ENCODE results near the gene RFFL.

Gene RFFL

DNA sequence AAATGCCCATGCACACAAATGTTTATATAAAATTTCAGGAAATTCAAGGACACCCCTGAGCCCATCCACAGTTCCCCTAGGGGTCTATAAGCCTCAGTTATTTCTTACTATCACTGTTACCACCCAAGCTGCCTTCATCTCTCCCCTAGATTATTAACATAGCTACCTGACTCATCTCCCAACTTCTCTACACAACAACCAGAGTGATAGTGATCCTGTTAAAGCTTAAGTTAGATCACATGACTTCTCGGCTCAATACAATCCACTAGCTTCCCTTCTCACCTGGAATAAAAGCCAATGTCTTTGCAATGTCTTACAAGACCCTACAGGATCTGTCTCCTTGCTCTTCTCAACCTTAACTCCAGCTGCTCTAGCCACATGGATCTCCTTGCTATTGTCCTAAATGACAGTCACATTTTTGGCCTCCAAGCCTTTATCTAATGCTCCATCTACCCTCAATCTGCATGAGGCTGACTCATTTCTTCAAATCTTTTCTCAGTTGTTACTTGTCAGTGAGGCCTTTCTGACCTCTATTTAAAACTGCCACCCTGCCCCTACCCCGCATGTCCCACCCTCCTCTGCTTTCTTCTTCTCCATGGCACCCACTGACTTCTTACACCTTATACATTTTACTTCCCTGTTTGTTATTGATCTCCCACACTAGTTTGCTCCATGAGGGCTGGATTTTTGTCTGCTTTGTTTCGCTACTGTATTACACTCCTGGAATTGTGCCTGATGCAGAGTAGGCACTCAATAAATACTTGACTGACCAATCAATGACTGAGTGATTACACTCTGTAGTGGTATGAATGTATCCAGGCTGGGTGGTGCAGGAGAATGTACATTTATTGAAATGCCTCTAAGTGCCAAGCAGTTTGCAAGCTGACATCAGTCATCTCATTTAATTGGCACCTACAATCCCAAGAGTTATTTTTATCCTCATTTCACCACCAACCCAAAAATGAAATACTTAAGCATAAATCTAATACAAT, 88.4 kb downstream of the RFFL start:
- DNase-seq (ENCODE audit: low read depth, low spot score) = no peak

DNA sequence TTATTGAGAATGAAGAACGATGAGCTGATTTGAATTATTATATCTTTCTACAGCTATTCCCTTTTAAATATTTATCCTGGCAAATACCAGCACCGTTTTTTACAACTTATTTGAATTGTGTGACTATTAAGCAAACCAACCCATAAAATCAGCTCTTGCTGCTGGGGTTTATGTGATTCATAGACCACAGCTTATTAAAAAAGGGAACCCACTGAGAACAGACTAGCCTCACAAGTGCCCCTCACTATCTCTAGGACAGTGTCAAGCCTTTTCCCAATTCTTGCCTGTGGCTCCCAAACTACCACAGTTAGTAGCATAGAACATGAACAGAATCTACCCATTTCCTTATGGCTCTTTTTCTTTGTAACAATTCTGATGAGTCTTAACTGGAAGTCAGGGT, 89.3 kb downstream of the RFFL start:
- no peak for DNase-seq (ENCODE audit: low read depth, low spot score)

DNA sequence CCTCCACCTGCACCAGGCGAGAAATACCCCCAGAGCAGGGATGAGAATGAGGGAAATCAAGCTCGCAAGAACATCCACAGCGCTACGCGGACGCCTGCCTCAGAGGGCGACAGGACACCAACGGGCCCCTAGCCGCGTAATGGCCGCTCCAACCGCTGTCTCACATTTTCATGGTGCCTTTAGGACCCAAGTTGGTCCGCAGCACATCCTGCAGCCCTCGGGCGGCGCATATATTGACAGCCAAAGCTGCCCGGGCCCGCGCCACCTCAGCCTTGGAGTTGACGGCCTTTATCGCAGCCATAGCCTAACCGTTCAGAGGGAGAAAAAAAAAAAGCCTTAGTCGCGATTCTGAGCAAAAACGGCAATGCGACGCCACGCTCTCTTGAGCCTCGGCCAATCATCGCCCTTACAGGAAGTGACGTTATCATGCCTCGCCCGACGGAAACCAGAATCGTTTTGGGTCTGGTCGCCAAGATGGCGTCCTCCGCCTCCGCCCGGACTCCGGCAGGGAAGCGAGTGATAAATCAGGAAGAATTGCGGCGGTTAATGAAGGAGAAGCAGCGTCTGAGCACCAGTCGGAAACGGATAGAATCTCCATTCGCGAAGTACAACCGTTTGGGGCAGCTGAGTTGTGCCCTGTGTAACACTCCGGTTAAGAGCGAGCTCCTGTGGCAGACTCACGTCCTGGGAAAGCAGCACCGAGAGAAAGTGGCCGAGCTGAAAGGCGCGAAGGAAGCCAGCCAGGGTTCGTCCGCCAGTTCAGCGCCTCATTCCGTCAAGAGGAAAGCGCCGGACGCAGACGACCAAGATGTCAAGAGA, 102.2 kb downstream of the RFFL start, which contains the start of the genes CCT6B and ZNF830:
Gene CCT6B (minus strand): TSS at position 368 of the 819 bp plus-strand sequence. CDS start 67 bp downstream, at position 301.
Gene ZNF830 (plus strand): TSS at position 448 of the 819 bp plus-strand sequence. CDS start 27 bp downstream, at position 475.
- DNase-seq (ENCODE audit: low read depth, low spot score) = peak; percentile 83

DNA sequence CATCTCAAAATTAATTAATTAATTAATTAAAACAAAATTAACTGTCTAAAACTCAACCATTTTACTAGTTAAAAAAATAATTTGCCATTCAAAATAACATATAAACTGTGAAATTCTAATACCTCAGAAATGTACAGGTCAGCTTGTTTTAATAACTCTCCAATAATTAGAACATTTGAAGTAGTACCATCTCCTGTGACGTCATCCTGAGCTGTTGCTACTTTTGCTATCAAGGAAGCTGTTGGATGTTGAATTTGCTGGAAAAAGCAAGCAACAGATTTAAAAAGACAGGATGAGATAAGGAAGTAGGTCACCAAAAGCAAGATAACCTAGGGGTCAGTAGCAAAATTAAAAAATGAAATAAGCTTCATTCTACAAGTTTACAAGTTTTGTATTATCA, 105.1 kb downstream of the RFFL start:
- DNase-seq (ENCODE audit: low read depth, low spot score) = no peak
